Parathyroid adenoma (tissue), 2 donors: ENCODE results near the gene TRIM67.

Source experiments
- H2AFZ ChIP-seq: fragments of 300-600 bp; sonication (generic); one replicate; pipeline ENCODE4 v1.7.0; 2017; ENCODE audit warnings: antibody characterized with exemption, mild to moderate bottlenecking
- H3K27ac ChIP-seq: fragments of 300-600 bp; sonication (generic); one replicate; pipeline ENCODE4 v1.7.0; 2017
- H3K27me3 ChIP-seq: fragments of 300-600 bp; sonication (generic); one replicate; pipeline ENCODE4 v1.7.0; 2017; ENCODE audit warnings: low read length; ENCODE audit not compliant: control insufficient read depth, insufficient read depth
- H3K36me3 ChIP-seq: fragments of 300-600 bp; sonication (generic); one replicate; pipeline ENCODE4 v1.7.0; 2017; ENCODE audit warnings: low read length; ENCODE audit not compliant: control insufficient read depth, insufficient read depth
- H3K4me1 ChIP-seq: fragments of 300-600 bp; sonication (generic); one replicate; pipeline ENCODE4 v1.7.0; 2017; ENCODE audit warnings: control low read depth
- H3K4me2 ChIP-seq: fragments of 300-600 bp; sonication (generic); one replicate; pipeline ENCODE4 v1.7.0; 2017; ENCODE audit warnings: low read length
- H3K4me3 ChIP-seq: fragments of 300-600 bp; sonication (generic); one replicate; pipeline ENCODE4 v1.7.0; 2017; ENCODE audit warnings: low read depth, low read length
- H3K79me2 ChIP-seq: fragments of 300-600 bp; sonication (generic); one replicate; pipeline ENCODE4 v1.7.0; 2017; ENCODE audit warnings: control low read depth
- H3K9ac ChIP-seq: fragments of 300-600 bp; sonication (generic); one replicate; pipeline ENCODE4 v1.7.0; 2017; ENCODE audit warnings: mild to moderate bottlenecking
- H3K9me3 ChIP-seq: fragments of 300-600 bp; sonication (generic); one replicate; pipeline ENCODE4 v1.7.0; 2017; ENCODE audit warnings: low read length; ENCODE audit not compliant: control insufficient read depth
- TF ChIP-seq, protein P1 (sequence below): fragments of 300-600 bp; sonication (generic); IDR thresholded peaks from one replicate; pipeline ENCODE4 v1.7.0; 2017; ENCODE audit warnings: antibody characterized with exemption, mild to moderate bottlenecking
- donor health status: primary hyperparathyroidism.

The TRIM67 gene

DNA sequence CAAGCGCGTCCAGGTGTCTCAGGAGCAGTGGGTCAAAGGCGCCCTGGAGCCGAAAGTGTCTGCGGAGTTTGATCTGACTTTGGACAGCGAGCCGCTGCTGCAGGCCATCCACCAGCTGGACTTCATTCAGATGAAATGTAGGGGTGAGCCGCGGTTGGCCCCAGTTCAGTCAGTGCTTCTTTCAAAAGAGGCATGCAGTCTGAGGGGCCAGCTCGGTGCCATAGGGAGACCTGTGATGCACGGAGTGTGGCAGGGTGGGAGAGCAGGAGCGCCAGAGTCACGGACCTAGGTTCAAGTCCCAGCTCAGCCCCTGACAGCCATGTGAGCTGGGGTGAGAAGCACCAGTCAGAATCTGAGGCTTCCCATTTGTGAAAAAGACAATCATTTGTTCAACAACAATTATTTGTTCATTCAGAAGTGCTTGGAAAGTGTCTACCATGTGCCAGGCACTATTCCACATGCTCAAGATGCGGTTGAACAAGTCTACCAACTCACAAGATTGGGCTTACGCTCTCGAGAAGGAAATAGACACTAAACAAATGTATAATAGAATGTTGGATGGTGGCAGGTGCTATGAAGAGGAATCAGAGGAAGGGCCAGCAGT, 39.6 kb downstream of the TRIM67 start:
- no peaks in the 10 kb centered on the region for H3K36me3 ChIP-seq
- no peaks in the 10 kb centered on the region for H3K27me3 ChIP-seq
- no peak overlapping the region for H3K4me2 ChIP-seq
- H3K9me3 ChIP-seq, result no peaks in the 10 kb centered on the region
- H3K9ac ChIP-seq, result no peak overlapping the region
- H3K79me2 ChIP-seq, result no peaks in the 10 kb centered on the region
- H3K4me3 ChIP-seq, result no peak overlapping the region
- H2AFZ ChIP-seq, result no peak overlapping the region
- H3K4me1 ChIP-seq, result no peaks in the 10 kb centered on the region
- H3K27ac ChIP-seq, result no peak overlapping the region
- TF ChIP-seq, protein P1, sequence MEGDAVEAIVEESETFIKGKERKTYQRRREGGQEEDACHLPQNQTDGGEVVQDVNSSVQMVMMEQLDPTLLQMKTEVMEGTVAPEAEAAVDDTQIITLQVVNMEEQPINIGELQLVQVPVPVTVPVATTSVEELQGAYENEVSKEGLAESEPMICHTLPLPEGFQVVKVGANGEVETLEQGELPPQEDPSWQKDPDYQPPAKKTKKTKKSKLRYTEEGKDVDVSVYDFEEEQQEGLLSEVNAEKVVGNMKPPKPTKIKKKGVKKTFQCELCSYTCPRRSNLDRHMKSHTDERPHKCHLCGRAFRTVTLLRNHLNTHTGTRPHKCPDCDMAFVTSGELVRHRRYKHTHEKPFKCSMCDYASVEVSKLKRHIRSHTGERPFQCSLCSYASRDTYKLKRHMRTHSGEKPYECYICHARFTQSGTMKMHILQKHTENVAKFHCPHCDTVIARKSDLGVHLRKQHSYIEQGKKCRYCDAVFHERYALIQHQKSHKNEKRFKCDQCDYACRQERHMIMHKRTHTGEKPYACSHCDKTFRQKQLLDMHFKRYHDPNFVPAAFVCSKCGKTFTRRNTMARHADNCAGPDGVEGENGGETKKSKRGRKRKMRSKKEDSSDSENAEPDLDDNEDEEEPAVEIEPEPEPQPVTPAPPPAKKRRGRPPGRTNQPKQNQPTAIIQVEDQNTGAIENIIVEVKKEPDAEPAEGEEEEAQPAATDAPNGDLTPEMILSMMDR, result no peak

DNA sequence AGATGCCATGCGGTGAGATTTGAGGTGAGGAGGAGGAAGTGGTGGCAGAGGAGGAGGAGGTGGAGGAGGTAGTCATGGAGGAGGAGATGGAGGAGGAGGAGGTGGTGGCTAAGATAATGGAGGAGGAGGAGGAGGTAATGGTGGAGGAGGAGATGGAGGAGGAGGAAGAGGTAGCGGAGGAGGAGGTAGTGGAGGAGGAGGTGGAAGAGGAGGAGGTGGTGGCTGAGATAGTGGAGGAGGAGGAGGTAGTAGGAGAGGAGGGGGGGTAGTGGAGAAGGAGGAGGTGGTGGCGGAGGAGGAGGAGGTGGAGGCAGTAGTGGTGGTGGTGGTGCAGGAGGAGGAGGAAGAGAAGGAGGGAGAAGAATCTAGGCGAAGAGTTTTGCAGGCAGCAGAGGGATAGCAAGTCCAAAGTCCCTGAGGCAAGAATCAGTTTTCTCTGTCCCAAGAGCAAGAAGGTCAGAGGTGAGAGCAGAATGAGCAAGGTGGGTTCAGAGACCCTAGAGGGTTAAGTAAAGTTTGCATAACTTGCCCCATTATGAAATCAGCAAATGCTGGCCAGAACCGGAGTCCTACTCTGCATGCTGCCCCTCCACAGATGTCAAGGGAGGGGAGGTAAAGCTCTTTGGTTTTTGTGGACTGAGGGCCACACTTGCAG, 40.2 kb downstream of the TRIM67 start:
- Histone ChIP-seq H3K36me3 (no peaks in the 10 kb centered on the region), H3K9me3 (no peaks in the 10 kb centered on the region), H3K27ac (no peak overlapping the region), H2AFZ (no peak overlapping the region), H3K4me3 (no peak overlapping the region), H3K4me1 (no peaks in the 10 kb centered on the region), H3K27me3 (no peaks in the 10 kb centered on the region), H3K4me2 (no peak overlapping the region), H3K9ac (no peak overlapping the region), H3K79me2 (no peaks in the 10 kb centered on the region)
- TF ChIP-seq, protein P1, result no peak

DNA sequence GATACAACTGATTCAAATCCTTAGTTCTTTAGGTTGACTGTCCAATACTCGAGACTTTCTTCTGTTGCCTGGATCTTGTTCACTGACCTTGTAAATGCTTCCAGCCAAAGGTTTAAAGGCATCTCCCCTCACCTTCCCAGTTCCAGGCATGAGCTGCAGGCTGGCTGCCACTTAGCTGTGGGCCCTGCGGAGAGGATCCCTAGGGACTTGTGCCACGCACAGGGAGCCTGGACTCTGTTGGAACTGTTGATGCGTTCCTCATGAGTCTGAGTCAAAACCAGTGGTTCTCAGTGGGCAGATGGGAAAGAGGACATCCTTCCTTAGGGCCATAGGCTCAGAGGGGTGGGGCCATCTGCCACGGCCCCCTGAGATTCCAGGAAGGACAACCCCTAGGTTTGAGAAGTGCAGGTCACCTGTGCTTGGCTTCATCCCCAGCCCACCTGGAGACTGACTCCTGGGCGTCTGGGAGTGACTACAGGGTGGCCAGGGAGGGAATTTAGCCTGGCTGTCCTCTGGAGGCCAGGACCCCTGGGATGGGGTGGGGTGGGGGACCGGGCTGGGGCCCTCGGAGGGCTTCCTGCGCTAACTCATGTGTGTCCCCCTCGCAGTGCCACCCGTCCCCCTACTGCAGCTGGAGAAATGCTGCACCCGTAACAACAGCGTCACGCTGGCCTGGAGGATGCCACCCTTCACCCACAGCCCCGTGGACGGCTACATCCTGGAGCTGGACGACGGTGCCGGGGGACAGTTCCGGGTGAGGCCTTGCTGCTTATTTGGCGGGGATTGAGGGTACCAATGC, 41.6 kb downstream of the TRIM67 start:
- Histone ChIP-seq H3K79me2 (no peaks in the 10 kb centered on the region), H3K36me3 (no peaks in the 10 kb centered on the region), H3K4me1 (no peaks in the 10 kb centered on the region), H3K4me3 (no peak overlapping the region), H3K9ac (no peak overlapping the region), H3K9me3 (no peaks in the 10 kb centered on the region), H2AFZ (no peak overlapping the region), H3K27me3 (no peaks in the 10 kb centered on the region), H3K27ac (no peak overlapping the region), H3K4me2 (no peak overlapping the region)
- TF ChIP-seq, protein P1, result no peak

DNA sequence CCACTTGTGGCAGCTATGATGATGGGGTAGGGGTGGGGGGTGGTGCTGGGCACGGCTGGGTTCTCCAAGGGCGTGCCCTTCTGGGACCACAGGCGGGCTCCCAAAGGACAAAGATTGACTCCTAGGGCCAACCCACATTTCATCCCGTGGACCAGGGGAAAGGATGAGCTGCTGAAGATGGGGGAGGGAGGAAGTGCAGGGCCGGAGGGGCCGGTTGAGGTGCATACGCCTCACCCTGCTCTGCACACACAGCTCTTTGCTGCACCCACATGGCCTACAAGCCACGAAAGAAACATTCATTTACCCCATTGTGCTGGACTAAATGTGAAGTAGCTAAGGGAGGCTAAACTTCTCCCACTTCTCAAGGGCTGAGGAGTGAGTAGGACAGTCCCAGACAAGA, 45.0 kb downstream of the TRIM67 start:
- no peaks in the 10 kb centered on the region for H3K9me3 ChIP-seq
- no peak overlapping the region for H3K4me3 ChIP-seq
- H2AFZ ChIP-seq, result no peak overlapping the region
- no peak overlapping the region for H3K4me2 ChIP-seq
- H3K9ac ChIP-seq, result no peak overlapping the region
- no peak overlapping the region for H3K27ac ChIP-seq
- TF ChIP-seq, protein P1, result no peak
- H3K79me2 ChIP-seq, result no peaks in the 10 kb centered on the region
- no peaks in the 10 kb centered on the region for H3K36me3 ChIP-seq
- no peaks in the 10 kb centered on the region for H3K27me3 ChIP-seq
- H3K4me1 ChIP-seq, result no peaks in the 10 kb centered on the region
